ENCODE results near the gene SHE.
"Not testable (repeated sequence)": the region's sequence is repeated elsewhere in the genome, so short reads cannot be mapped to it uniquely, and the experiment has no call there.

SHE gene

GRCh38 chr1:154512760-154513159 lies 10.5 kb upstream of the SHE start:
- DNase-seq, result no peak

GRCh38 chr1:154503898-154504297 lies 1.7 kb upstream of the SHE start:
- DNase-seq, result no peak

- peak; percentile 4 for DNase-seq
These were observed 518 bp upstream of the SHE start for GRCh38 chr1:154502744-154503115.

GRCh38 chr1:154501423-154502065 lies 668 bp downstream of the SHE start:
- DNase-seq, result peak; percentile 4

GRCh38 chr1:154500533-154500932 lies 1.7 kb downstream of the SHE start:
- no peak for DNase-seq

GRCh38 chr1:154499446-154499845 lies 2.8 kb downstream of the SHE start:
- DNase-seq, result no peak

GRCh38 chr1:154497026-154497806 lies 5.0 kb downstream of the SHE start:
- DNase-seq, result no peak

GRCh38 chr1:154496383-154496782 lies 5.8 kb downstream of the SHE start:
- no peak for DNase-seq

- DNase-seq, result no peak
These were observed 6.5 kb downstream of the SHE start for GRCh38 chr1:154495496-154496273.

GRCh38 chr1:154493276-154493675 lies 8.9 kb downstream of the SHE start:
- no peak for DNase-seq

GRCh38 chr1:154492115-154492514 lies 10.1 kb downstream of the SHE start:
- no peak for DNase-seq

- DNase-seq, result no peak
These were observed 11.9 kb downstream of the SHE start for GRCh38 chr1:154490317-154490716.

- DNase-seq, result no peak
These were observed 12.4 kb downstream of the SHE start for GRCh38 chr1:154489695-154490274.

- DNase-seq, result no peak
These were observed 13.3 kb downstream of the SHE start for GRCh38 chr1:154488922-154489321.

- DNase-seq, result not testable (repeated sequence)
These were observed 15.5 kb downstream of the SHE start for GRCh38 chr1:154486756-154487155.

- no peak for DNase-seq
These were observed 16.2 kb downstream of the SHE start for GRCh38 chr1:154485910-154486496.

- DNase-seq, result no peak
These were observed 17.1 kb downstream of the SHE start for GRCh38 chr1:154485106-154485505.

- no peak for DNase-seq
These were observed 18.0 kb downstream of the SHE start for GRCh38 chr1:154483941-154484803.

GRCh38 chr1:154481053-154481452 lies 21.2 kb downstream of the SHE start:
- DNase-seq, result no peak

GRCh38 chr1:154479764-154480421 lies 22.3 kb downstream of the SHE start:
- DNase-seq, result no peak

- DNase-seq, result no peak
These were observed 23.6 kb downstream of the SHE start for GRCh38 chr1:154478639-154479038.

GRCh38 chr1:154478013-154478412 lies 24.2 kb downstream of the SHE start:
- no peak for DNase-seq
